NCI-H446 (cell line): ENCODE results near the gene SLC25A4.
"Not testable (repeated sequence)": the region's sequence is repeated elsewhere in the genome, so short reads cannot be mapped to it uniquely, and the experiment has no call there.

Experiments
- DNase-seq, 2 experiments: peaks; one replicate each; lab custom pipeline; 2025; lab: John Stamatoyannopoulos, UW

SLC25A4 gene

GRCh38 chr4:185142912-185143600 lies at the start of gene SLC25A4:
Gene SLC25A4, plus strand, starts transcription at chr4:185143266. Its CDS starts 107 bp downstream, at chr4:185143373.
- peak; percentile 67 to 91 for DNase-seq

- DNase-seq: no peak
Observed at GRCh38 chr4:185093603-185094002, 49.5 kb upstream of the SLC25A4 start.

GRCh38 chr4:185096032-185096653 lies 46.9 kb upstream of the SLC25A4 start:
- DNase-seq: peak in 1 of 2 experiments; percentile 48

GRCh38 chr4:185098474-185098873 lies 44.6 kb upstream of the SLC25A4 start:
- DNase-seq: no peak

- no peak for DNase-seq
Observed at GRCh38 chr4:185099024-185099682, 43.9 kb upstream of the SLC25A4 start.

GRCh38 chr4:185099940-185100339 lies 43.1 kb upstream of the SLC25A4 start:
- DNase-seq: no peak

GRCh38 chr4:185100423-185100822 lies 42.6 kb upstream of the SLC25A4 start:
- no peak for DNase-seq

GRCh38 chr4:185101354-185101890 lies 41.6 kb upstream of the SLC25A4 start:
- DNase-seq: no peak

- DNase-seq: no peak
Observed at GRCh38 chr4:185104733-185105132, 38.3 kb upstream of the SLC25A4 start.

- DNase-seq: no peak
Observed at GRCh38 chr4:185106353-185106752, 36.7 kb upstream of the SLC25A4 start.

- not testable (repeated sequence) for DNase-seq
Observed at GRCh38 chr4:185107574-185107973, 35.5 kb upstream of the SLC25A4 start.

- no peak for DNase-seq
Observed at GRCh38 chr4:185108185-185108584, 34.9 kb upstream of the SLC25A4 start.

GRCh38 chr4:185108669-185109068 lies 34.4 kb upstream of the SLC25A4 start:
- no peak for DNase-seq

- no peak for DNase-seq
Observed at GRCh38 chr4:185109736-185110135, 33.3 kb upstream of the SLC25A4 start.

- no peak for DNase-seq
Observed at GRCh38 chr4:185110375-185110823, 32.7 kb upstream of the SLC25A4 start.

GRCh38 chr4:185112104-185112503 lies 31.0 kb upstream of the SLC25A4 start:
- no peak for DNase-seq

- no peak for DNase-seq
Observed at GRCh38 chr4:185113340-185113739, 29.7 kb upstream of the SLC25A4 start.

- peak in 1 of 2 experiments; percentile 33 for DNase-seq
Observed at GRCh38 chr4:185115827-185116232, 27.2 kb upstream of the SLC25A4 start.

GRCh38 chr4:185117300-185117934 lies 25.6 kb upstream of the SLC25A4 start:
- DNase-seq: no peak

GRCh38 chr4:185118876-185119275 lies 24.2 kb upstream of the SLC25A4 start:
- DNase-seq: no peak

- DNase-seq: not testable (repeated sequence)
Observed at GRCh38 chr4:185119467-185119866, 23.6 kb upstream of the SLC25A4 start.

GRCh38 chr4:185119927-185120630 lies 23.0 kb upstream of the SLC25A4 start:
- DNase-seq: no peak
